Effector memory CD8-positive, alpha-beta T cell (primary cell): ENCODE data around the gene MAGI1.

Experiments
- ATAC-seq: fragments of 150-1000 bp; cut with Tn5 transposase; replicated peaks from 2 replicates; pipeline ENCODE4 v1.10.0; 2021; ENCODE audit warnings: mild to moderate bottlenecking, moderate library complexity
- DNase-seq, 3 experiments: peaks; one replicate each; pipeline ENCODE4 v3.0.0; 2021
- H3K27ac Mint-ChIP-seq, 2 donors: one replicate each; pipeline ENCODE4 v1.8.0; 2022; ENCODE audit warnings: mild to moderate bottlenecking in 2 of 2, mixed read lengths in 2 of 2, moderate library complexity in 2 of 2
- H3K27me3 Mint-ChIP-seq, 2 donors: one replicate each; pipeline ENCODE4 v1.8.0; 2022; ENCODE audit warnings: mixed read lengths in 2 of 2
- H3K36me3 Mint-ChIP-seq: one replicate; pipeline ENCODE4 v1.8.0; 2022; ENCODE audit warnings: mild to moderate bottlenecking, moderate library complexity, mixed read lengths; ENCODE audit not compliant: insufficient read depth
- H3K4me1 Mint-ChIP-seq, 2 donors: one replicate each; pipeline ENCODE4 v1.8.0; 2022; ENCODE audit warnings: low read depth in 2 of 2, mixed read lengths in 2 of 2
- H3K4me3 Mint-ChIP-seq, 2 donors: one replicate each; pipeline ENCODE4 v1.8.0; 2022; ENCODE audit warnings: mild to moderate bottlenecking in 2 of 2, mixed read lengths in 2 of 2, moderate library complexity in 2 of 2
- H3K9me3 Mint-ChIP-seq, 2 donors: one replicate each; pipeline ENCODE4 v1.8.0; 2022; ENCODE audit warnings: mixed read lengths in 2 of 2

The MAGI1 gene

DNA sequence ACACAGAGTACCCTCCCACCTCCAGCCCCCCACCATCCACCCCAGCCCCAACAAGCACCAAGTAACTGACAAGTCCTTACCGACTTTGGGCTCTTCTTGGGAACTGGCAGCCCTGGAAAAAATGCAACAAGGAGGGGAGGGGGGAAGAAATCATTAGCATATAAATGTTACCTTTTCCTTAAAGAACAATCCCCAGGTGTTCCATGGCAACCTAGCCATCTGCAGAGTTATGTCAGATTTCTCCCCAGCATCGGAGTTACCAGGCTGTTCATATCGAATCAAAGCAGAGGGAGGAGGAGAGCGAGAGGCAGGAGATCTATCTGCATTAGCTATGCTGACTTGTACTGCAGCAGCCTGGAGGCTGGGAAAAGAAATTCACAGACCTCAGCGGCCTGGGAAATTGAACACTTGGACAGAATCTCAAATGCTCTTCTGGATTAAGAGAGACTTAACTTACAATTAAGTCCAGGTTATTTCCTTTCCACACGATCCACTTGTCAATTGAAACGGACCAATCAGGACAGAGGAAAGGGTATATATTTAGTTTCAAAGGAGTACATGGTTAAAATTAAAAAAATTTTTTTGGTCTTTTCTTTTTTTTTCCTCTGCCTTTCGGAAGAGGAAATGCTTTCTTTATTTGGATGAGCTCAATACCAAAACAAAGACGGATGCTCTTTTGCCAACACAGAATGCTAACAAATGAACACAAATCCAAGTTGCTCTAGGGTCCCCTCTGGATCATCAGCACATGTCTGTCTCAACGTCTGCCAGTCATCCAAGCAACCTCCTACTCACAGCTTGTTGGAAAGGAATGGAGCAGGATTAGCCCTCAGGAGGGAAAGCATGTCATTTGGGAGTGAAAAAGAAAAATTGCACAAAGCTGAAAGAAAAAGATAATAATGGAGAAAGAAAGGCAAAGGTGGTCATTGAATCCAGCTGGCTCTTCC, 637.1 kb downstream of the MAGI1 start:
- Mint-ChIP-seq H3K27ac (no peak overlapping the region), H3K4me3 (no peak overlapping the region), H3K9me3 (peaks cover 0 to 5% of the 10 kb centered on the region in 2 donors), H3K36me3 (no peaks in the 10 kb centered on the region), H3K4me1 (no peaks in the 10 kb centered on the region), H3K27me3 (no peaks in the 10 kb centered on the region)
- DNase-seq (no peak), ATAC-seq (no peak)

DNA sequence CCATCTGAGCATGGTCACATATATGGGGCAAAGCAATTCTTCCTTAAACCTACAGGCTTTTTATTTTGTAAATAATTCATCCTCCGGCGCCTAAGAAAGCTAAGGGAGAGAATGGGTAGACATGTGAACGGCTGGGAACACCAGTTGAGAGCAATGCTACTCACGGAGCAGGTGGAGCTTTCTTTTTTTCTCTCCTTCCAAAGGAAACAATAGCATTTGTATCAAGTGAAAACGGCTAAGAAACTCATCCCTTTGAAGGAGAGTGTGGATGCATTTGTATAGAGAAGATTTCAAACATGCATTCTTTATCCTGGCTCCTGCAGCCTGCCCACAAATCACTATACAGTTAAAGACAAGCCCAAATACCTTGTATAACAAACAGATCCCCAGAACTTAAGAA, 637.8 kb downstream of the MAGI1 start:
- Mint-ChIP-seq H3K9me3 (peaks cover 0 to 5% of the 10 kb centered on the region in 2 donors), H3K4me1 (no peaks in the 10 kb centered on the region), H3K27me3 (no peaks in the 10 kb centered on the region), H3K27ac (no peak overlapping the region), H3K36me3 (no peaks in the 10 kb centered on the region), H3K4me3 (no peak overlapping the region)
- no peak for ATAC-seq
- no peak for DNase-seq

DNA sequence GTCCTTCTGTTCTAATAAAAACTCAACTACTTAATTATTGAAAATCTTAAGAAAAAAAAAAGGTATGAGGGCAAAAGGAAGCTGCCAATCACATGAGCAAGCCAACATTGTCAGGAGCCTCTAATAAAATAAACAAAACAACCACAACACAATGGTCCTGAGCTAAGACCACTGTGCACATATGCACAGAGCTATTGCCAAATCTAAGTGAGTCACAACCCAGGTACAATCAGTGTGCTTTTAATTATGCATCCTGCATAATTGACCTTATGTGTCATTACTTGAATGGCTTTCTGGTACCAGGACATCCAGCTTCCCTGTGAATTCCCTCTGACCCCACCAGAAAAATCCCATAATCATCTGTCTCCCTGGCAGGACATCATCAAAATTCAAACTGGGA, 639.8 kb downstream of the MAGI1 start:
- Mint-ChIP-seq H3K9me3 (peaks cover 0 to 5% of the 10 kb centered on the region in 2 donors), H3K27ac (no peak overlapping the region), H3K4me1 (no peaks in the 10 kb centered on the region), H3K36me3 (no peaks in the 10 kb centered on the region), H3K27me3 (no peaks in the 10 kb centered on the region), H3K4me3 (no peak overlapping the region)
- ATAC-seq (no peak), DNase-seq (no peak)

DNA sequence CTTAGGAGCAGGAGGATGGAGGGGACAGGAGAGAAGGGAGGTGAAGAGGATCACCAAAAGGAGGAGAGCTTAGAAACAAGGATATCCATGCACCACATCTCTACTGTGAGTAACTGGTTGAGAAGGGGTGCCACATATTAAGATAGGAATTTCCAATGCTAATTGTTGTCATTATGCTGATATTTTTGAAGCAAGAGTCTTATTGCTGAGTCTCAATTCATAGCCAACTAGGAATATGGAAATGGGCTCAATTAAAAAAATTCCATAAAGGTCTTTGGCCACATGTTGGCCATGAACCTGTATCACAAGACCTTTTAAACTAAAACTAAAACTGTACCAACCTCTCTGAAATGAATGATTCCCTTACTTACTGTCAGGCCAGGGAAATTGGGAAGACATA, 642.6 kb downstream of the MAGI1 start:
- no peak for ATAC-seq
- Mint-ChIP-seq H3K9me3 (peaks cover 0 to 2% of the 10 kb centered on the region in 2 donors), H3K36me3 (no peaks in the 10 kb centered on the region), H3K27ac (no peak overlapping the region), H3K27me3 (no peaks in the 10 kb centered on the region), H3K4me1 (no peaks in the 10 kb centered on the region), H3K4me3 (no peak overlapping the region)
- DNase-seq = no peak

DNA sequence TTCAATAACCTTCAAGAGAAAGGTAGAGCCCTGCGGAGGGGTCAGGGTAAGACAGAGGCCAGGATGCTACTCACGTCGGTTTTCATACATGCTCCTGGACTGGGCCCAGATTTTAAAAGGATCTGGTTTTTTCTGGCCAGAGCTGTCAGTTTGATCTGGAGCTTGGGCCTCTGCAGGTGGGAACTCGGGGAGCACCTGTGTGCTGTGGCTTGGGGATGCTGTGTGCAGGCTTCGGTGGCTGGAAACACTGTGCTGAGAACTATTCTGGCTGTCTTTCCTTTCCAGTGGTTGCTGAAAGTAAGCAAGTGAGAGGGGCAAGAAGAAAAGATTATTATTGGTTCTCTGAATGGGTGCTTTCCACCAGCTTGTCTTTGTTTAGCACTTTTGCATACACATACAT, 647.6 kb downstream of the MAGI1 start:
- no peaks in the 10 kb centered on the region for H3K27me3 Mint-ChIP-seq
- H3K4me3 Mint-ChIP-seq = no peak overlapping the region
- ATAC-seq (no peak), DNase-seq (no peak)
- H3K9me3 Mint-ChIP-seq = peaks cover 0 to 4% of the 10 kb centered on the region in 2 donors
- no peaks in the 10 kb centered on the region for H3K4me1 Mint-ChIP-seq
- H3K36me3 Mint-ChIP-seq = no peaks in the 10 kb centered on the region
- H3K27ac Mint-ChIP-seq = no peak overlapping the region

DNA sequence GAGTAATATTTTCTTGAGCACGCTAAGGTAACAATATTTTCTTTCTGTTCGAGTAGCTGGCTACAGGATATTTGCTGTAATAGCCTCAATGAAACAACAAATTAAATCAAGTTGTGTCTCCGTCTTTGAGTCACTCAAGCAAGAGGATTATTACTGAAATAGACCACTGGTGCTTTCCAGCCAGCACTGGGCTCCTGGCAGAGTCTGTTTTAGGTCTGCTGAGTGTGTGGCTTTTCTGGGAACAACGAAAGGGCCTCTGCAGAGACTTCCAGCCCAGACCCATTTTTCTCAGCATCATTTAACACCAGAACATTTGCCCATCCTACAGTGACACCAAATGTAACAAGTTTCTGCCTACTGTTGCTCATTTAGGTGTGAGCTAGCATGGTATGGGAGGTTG, 652.9 kb downstream of the MAGI1 start:
- H3K27ac Mint-ChIP-seq = no peak overlapping the region
- no peaks in the 10 kb centered on the region for H3K27me3 Mint-ChIP-seq
- no peaks in the 10 kb centered on the region for H3K36me3 Mint-ChIP-seq
- H3K4me1 Mint-ChIP-seq = no peaks in the 10 kb centered on the region
- H3K9me3 Mint-ChIP-seq = peaks cover 0 to 4% of the 10 kb centered on the region in 2 donors
- DNase-seq = no peak
- no peak overlapping the region for H3K4me3 Mint-ChIP-seq
- no peak for ATAC-seq

DNA sequence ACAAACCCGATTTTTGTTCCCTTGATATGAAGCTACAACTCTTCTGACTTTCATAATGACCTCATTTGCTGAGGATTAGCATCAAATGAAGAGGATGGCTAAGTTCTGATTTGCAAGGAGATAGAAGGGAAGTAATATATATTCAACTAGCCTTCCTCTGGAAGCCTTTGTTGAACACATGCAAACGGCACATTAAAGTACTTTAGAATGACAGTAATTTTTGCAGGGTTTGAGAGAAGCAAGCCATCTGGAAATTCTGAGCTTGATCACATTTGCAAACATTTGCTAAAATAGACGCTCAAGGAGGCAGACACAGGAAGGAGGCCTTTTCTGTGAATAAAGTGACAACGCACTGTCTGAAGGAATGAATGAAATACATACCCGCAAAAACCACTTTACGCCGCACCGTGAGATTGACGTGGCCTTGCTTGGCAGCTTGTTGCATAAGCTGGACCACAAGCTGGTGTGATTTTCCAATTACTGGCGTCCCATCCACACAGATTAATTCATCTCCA, 657.2 kb downstream of the MAGI1 start:
- ATAC-seq = no peak
- DNase-seq = no peak
- H3K27ac Mint-ChIP-seq = no peak overlapping the region
- H3K9me3 Mint-ChIP-seq = no peaks in the 10 kb centered on the region
- no peak overlapping the region for H3K4me3 Mint-ChIP-seq
- H3K27me3 Mint-ChIP-seq = no peaks in the 10 kb centered on the region
- H3K4me1 Mint-ChIP-seq = no peaks in the 10 kb centered on the region
- no peaks in the 10 kb centered on the region for H3K36me3 Mint-ChIP-seq

DNA sequence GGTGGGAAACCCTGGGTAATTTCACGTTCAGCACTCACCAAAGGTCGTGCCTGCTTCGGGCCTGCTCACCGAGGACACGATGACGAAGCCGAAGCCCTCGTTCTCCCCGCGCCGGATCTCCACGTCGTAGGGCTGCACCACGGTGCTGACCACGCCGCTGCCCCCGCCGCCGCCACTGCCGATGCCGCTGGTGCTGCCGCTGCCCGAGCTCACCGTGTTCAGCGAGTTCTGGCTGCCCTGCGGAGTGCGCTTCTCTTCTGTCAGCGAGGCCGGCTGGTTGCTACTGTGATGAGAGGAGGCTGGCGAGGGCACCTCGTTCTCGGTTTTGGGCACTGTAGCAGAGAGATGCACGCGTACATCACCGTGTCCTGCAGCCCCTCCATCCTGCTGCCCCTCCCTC, 659.5 kb downstream of the MAGI1 start:
- no peaks in the 10 kb centered on the region for H3K36me3 Mint-ChIP-seq
- no peak overlapping the region for H3K27ac Mint-ChIP-seq
- H3K4me1 Mint-ChIP-seq = no peaks in the 10 kb centered on the region

DNA sequence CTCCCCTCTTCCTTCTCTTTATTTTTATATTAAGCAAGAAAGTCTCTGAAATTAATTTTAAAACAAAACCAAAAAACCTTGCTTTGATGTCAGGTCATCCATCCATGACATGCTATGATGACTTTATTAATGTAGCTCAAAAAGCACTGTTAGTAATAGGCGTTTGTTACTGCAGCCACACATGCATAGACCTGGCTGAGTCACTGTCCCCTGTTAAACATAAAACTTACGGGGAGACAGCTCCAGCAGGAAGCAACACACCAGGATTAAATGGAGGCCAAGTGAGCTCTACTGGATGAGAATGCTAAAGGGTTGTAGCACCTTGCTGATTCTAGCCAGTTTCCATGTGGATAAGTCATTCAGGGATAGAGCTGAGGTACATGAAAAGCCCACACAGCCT, 661.1 kb downstream of the MAGI1 start:
- Mint-ChIP-seq H3K27me3 (no peaks in the 10 kb centered on the region), H3K36me3 (no peaks in the 10 kb centered on the region), H3K4me3 (no peak overlapping the region), H3K4me1 (no peaks in the 10 kb centered on the region), H3K9me3 (peaks cover 0 to 2% of the 10 kb centered on the region in 2 donors), H3K27ac (no peak overlapping the region)
- no peak for ATAC-seq
- no peak for DNase-seq

More for the DNA sequence above, 659.5 kb downstream of the MAGI1 start:
- H3K9me3 Mint-ChIP-seq = no peaks in the 10 kb centered on the region
- no peaks in the 10 kb centered on the region for H3K27me3 Mint-ChIP-seq
- ATAC-seq = no peak
- H3K4me3 Mint-ChIP-seq = no peak overlapping the region
- DNase-seq = no peak

DNA sequence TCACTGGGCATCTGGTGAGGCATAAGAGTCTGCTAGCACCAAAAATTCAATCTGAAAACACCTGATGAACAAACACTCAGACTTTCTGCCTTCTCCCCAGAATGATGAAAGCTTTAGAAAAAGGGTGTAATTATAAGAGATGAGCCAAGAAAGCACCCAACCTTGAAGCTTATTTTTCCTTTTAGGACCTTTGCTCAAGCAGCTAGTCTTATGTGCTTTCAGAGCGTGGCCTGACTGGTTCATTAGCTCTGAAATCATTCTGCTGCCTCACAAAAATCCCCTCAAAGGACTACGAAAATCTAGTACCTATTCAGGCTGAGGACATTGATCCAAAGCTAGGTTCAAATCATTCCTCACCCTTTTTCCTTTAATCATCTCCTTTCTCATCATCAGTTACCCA, 662.3 kb downstream of the MAGI1 start:
- Mint-ChIP-seq H3K27ac (no peak overlapping the region), H3K9me3 (peaks cover 3 to 7% of the 10 kb centered on the region in 2 donors), H3K4me1 (no peaks in the 10 kb centered on the region), H3K36me3 (no peaks in the 10 kb centered on the region), H3K27me3 (no peaks in the 10 kb centered on the region), H3K4me3 (no peak overlapping the region)
- DNase-seq (no peak), ATAC-seq (no peak)

DNA sequence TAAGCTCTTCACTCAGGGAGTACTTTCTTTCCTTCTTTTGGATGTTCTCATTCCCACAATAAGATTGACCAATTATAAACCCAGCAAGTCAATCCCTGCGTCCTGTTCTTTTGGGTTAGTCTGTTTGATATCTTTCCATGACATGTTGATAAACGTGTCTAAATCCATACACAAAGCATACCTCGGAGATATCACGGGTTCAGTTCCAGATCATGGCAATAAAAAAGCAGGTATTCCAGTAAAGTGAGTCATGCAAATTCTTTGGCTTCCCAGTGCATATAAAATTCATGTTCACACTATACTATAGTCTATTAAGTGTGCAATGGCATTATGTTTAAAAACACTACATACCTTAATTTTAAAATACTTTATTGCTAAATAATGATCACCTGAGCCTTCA, 667.7 kb downstream of the MAGI1 start:
- Mint-ChIP-seq H3K9me3 (peaks cover 7 to 14% of the 10 kb centered on the region in 2 donors), H3K27ac (no peak overlapping the region), H3K4me3 (no peak overlapping the region), H3K4me1 (no peaks in the 10 kb centered on the region), H3K27me3 (no peaks in the 10 kb centered on the region), H3K36me3 (no peaks in the 10 kb centered on the region)
- ATAC-seq (no peak), DNase-seq (no peak)

DNA sequence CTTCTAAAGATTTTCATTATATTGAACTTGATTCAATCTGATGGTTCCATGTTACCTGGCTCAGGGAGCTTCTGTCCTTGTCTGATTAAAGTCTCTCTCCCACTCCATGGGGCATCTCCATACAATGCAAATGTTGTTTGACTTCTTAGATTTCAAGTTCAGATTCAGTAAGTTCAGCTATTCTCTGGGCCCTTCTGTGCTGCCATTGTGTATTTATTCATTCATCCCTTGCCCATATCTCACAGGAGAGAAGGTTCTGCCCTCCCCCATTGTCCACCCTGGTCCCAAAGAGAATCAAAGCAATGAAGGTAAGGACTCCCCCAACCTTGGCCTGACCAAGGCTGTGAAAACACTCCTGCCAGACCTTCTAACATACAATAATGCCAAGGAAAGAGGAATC, 669.9 kb downstream of the MAGI1 start:
- no peaks in the 10 kb centered on the region for H3K36me3 Mint-ChIP-seq
- no peak overlapping the region for H3K27ac Mint-ChIP-seq
- H3K4me3 Mint-ChIP-seq = no peak overlapping the region
- no peak for DNase-seq
- H3K4me1 Mint-ChIP-seq = no peaks in the 10 kb centered on the region
- no peak for ATAC-seq
- no peaks in the 10 kb centered on the region for H3K27me3 Mint-ChIP-seq
- H3K9me3 Mint-ChIP-seq = peaks cover 9 to 14% of the 10 kb centered on the region in 2 donors

DNA sequence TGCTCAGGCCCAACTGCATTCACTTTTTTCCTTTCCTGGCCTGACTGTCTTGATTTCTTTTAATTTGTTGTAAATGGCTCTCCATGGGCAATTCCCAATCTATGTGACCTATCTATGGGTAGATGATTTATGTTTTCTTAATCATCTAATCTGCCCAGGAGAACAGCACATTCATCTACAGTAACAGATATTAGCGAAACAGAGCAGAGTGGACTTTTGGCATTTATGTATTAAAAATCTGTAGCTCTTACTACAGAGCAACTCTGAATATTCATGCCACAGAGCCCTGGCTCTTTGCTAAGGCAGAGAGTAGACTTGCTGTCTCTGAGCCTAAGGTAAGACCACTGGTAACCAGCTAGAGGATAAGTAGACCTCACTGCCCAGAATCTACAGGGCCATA, 676.0 kb downstream of the MAGI1 start:
- H3K9me3 Mint-ChIP-seq = peaks cover 3 to 5% of the 10 kb centered on the region in 2 donors
- no peak overlapping the region for H3K4me3 Mint-ChIP-seq
- no peak overlapping the region for H3K27ac Mint-ChIP-seq
- H3K27me3 Mint-ChIP-seq = no peaks in the 10 kb centered on the region
- no peaks in the 10 kb centered on the region for H3K36me3 Mint-ChIP-seq
- no peak for ATAC-seq
- no peaks in the 10 kb centered on the region for H3K4me1 Mint-ChIP-seq
- DNase-seq = no peak

DNA sequence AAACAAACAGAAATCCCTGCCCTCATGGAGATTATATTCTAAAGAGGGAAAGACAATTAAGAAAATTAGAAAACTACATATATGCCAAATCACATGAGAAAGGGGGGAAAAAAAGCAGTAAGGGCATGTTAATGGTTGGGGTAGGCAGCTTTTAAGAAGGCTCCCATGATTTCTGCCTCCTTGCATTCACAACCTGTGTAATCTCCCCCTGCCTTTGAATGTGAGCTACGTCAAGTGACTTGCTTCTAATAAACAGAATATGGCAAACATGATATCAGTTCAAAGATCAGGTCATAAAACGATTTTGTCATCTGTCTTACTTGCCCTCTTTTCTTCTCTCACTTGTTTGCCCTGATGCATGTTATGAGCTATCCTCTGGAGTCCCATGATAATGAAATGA, 677.3 kb downstream of the MAGI1 start:
- no peak overlapping the region for H3K4me3 Mint-ChIP-seq
- ATAC-seq (no peak), DNase-seq (no peak)
- H3K27ac Mint-ChIP-seq = no peak overlapping the region
- no peaks in the 10 kb centered on the region for H3K36me3 Mint-ChIP-seq
- H3K4me1 Mint-ChIP-seq = peaks cover 0 to 3% of the 10 kb centered on the region in 2 donors
- peaks cover 5 to 7% of the 10 kb centered on the region in 2 donors for H3K9me3 Mint-ChIP-seq
- peaks cover 4 to 9% of the 10 kb centered on the region in 2 donors for H3K27me3 Mint-ChIP-seq
